Mucosa of descending colon (tissue), 3 donors: ENCODE results near the gene DHDH. TPM values are rescaled to one million over a fixed set of nuclear protein-coding genes. Genes with fewer than 3 reads are reported as not detected.

ENCODE experiments used
- ATAC-seq: fragments of 200-7000 bp; cut with Tn5 transposase; one replicate; pipeline ENCODE4 v1.9.1; 2020; ENCODE audit warnings: mild to moderate bottlenecking, moderate library complexity
- DNase-seq, 3 donors: peaks; one replicate each; pipeline ENCODE4 v3.0.0-alpha.2; 2020
- H3K36me3 ChIP-seq: fragments of 200-600 bp; one replicate; pipeline ENCODE4 v1.8.0; 2021; ENCODE audit warnings: low read depth, mild to moderate bottlenecking
- H3K4me1 ChIP-seq: fragments of 200-600 bp; one replicate; pipeline ENCODE4 v1.8.0; 2021; ENCODE audit warnings: low read depth, mild to moderate bottlenecking
- H3K4me3 ChIP-seq: fragments of 200-600 bp; one replicate; pipeline ENCODE4 v1.8.0; 2021; ENCODE audit warnings: mild to moderate bottlenecking
- H3K9me3 ChIP-seq: fragments of 200-600 bp; one replicate; pipeline ENCODE4 v1.8.0; 2021; ENCODE audit warnings: mild to moderate bottlenecking
- intact Hi-C, 2 donors: fragments of 100-400 bp; cut with DNase I in 1 of 2; cut with micrococcal nuclease in 1 of 2; formaldehyde crosslinking; loops; one replicate each; pipeline versions ENCODE4 v1.11.0 to v1.11.1; 2022; cut with DNase I, micrococcal nuclease
- total RNA-seq, 3 donors: library from RNA; stranded (reverse); fragmentation: NEBNext Ultra II Directional in 2 of 3; extraction: Animal tissue kit (Norgen Biotek cat#: 25700) in 2 of 3; gene quantifications; one replicate each; pipeline versions ENCODE4 v1.2.1 to v1.2.4, GENCODE V29; 2021 to 2023
- TF ChIP-seq, protein P1 (sequence below): fragments of 200-600 bp; IDR thresholded peaks from one replicate; pipeline ENCODE4 v1.8.0; 2022; ENCODE audit warnings: antibody characterized with exemption, mild to moderate bottlenecking
- donor health status: DM: no; HTN: no; CAD: no; lungs with moderate emphysema.
- donor health status: DM: no; HTN: no; CAD: no.
- donor health status: DM: no; HTN: yes; CAD: no.

DHDH gene
- total RNA-seq, 3 donors from 2014 or later = 0.52 TPM; not detected in 2

DNA sequence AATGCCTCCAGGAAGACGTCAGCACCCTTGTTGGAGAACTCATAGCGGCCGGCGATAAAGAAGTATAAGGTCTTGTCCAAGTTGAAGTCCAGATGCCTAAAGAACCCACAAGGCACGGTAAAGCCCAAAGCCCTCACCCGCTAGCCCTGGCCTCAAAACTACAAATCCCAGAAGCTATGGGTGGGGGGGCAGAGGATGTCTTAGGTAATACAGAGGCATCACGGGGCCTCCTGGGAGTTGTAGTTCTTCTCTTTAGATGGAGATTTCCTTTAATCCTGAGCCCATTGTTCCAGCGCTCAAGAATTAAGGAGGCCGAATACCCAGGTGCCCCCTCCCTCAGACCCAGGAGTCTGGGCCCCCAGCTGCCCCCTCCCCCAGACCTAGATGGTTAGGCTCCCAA, 48.8 kb downstream of the DHDH start:
- Histone ChIP-seq H3K4me3 (no peak overlapping the region), H3K9me3 (no peaks in the 10 kb centered on the region), H3K36me3 (no peaks in the 10 kb centered on the region), H3K4me1 (peaks cover 3% of the 10 kb centered on the region)
- TF ChIP-seq, protein P1, sequence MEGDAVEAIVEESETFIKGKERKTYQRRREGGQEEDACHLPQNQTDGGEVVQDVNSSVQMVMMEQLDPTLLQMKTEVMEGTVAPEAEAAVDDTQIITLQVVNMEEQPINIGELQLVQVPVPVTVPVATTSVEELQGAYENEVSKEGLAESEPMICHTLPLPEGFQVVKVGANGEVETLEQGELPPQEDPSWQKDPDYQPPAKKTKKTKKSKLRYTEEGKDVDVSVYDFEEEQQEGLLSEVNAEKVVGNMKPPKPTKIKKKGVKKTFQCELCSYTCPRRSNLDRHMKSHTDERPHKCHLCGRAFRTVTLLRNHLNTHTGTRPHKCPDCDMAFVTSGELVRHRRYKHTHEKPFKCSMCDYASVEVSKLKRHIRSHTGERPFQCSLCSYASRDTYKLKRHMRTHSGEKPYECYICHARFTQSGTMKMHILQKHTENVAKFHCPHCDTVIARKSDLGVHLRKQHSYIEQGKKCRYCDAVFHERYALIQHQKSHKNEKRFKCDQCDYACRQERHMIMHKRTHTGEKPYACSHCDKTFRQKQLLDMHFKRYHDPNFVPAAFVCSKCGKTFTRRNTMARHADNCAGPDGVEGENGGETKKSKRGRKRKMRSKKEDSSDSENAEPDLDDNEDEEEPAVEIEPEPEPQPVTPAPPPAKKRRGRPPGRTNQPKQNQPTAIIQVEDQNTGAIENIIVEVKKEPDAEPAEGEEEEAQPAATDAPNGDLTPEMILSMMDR = no peak
- intact Hi-C loops = no loop called here
- ATAC-seq (no peak), DNase-seq (no peak)

- TF ChIP-seq, protein P1 = no peak
- H3K36me3 ChIP-seq = no peaks in the 10 kb centered on the region
- ATAC-seq = no peak
Observed at GRCh38 chr19:48985711-48986110, 52.2 kb downstream of the DHDH start.

GRCh38 chr19:48986211-48986610, 52.7 kb downstream of the DHDH start:
- H3K36me3 ChIP-seq = no peaks in the 10 kb centered on the region
- TF ChIP-seq, protein P1 = no peak
- no peaks in the 10 kb centered on the region for H3K9me3 ChIP-seq
- H3K4me3 ChIP-seq = no peak overlapping the region
- peaks cover 2% of the 10 kb centered on the region for H3K4me1 ChIP-seq
- no peak for ATAC-seq
- intact Hi-C loops = no loop called here
- DNase-seq = no peak

More at GRCh38 chr19:48985711-48986110, 52.2 kb downstream of the DHDH start:
- intact Hi-C loops = no loop called here
- no peak for DNase-seq
- no peaks in the 10 kb centered on the region for H3K4me1 ChIP-seq
- no peaks in the 10 kb centered on the region for H3K9me3 ChIP-seq
- no peak overlapping the region for H3K4me3 ChIP-seq

- Histone ChIP-seq H3K9me3 (no peaks in the 10 kb centered on the region), H3K4me3 (no peak overlapping the region), H3K36me3 (no peaks in the 10 kb centered on the region)
Observed at GRCh38 chr19:48987323-48987722, 53.8 kb downstream of the DHDH start.

DNA sequence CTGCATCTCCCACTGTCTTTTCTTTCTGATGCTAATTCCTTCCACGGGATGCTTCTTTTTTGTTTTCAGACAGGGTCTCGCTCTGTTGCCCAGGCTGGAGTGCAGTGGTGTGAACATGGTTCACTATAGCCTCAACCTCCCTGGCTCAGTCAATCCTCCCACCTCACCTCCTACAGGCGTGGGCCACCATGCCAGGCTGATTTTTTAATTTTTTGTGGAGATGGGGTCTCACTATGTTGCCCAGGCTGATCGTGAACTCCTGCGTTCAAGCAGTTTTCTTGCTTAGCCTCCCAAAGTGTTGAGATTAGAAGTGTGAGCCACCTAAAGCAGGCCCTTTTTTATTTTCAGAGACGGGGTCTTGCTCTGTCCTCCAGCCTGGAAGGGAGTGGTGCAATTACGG, 54.8 kb downstream of the DHDH start:
- intact Hi-C loops = no loop called here
- Histone ChIP-seq H3K4me1 (peaks cover 12% of the 10 kb centered on the region), H3K36me3 (no peaks in the 10 kb centered on the region), H3K9me3 (no peaks in the 10 kb centered on the region), H3K4me3 (no peak overlapping the region)
- ATAC-seq (no peak), DNase-seq (no peak)
- TF ChIP-seq, protein P1 = no peak

More at GRCh38 chr19:48987323-48987722, 53.8 kb downstream of the DHDH start:
- peaks cover 12% of the 10 kb centered on the region for H3K4me1 ChIP-seq
- TF ChIP-seq, protein P1 = no peak
- no peak for DNase-seq
- ATAC-seq = no peak
- intact Hi-C loops = no loop called here

- DNase-seq (no peak), ATAC-seq (no peak)
- Histone ChIP-seq H3K36me3 (no peaks in the 10 kb centered on the region), H3K4me1 (peaks cover 12% of the 10 kb centered on the region), H3K4me3 (no peak overlapping the region), H3K9me3 (no peaks in the 10 kb centered on the region)
- intact Hi-C loops = no loop called here
- TF ChIP-seq, protein P1 = no peak
Observed at GRCh38 chr19:48988860-48989259, 55.4 kb downstream of the DHDH start.
